BLaER1 treated with 17β-estradiol and CSF1 and Interleukin-3, amounts not matched to agents 10 nM and 100 nM (cell line): ENCODE data around the gene MED12L.
A peak's percentile ranks its signal among the peaks of the same experiment; 100 is the strongest.

Experiments used
- H3K27ac ChIP-seq, 11 experiments: shearing (Covaris generic); formaldehyde crosslinking; 2 replicates each; pipeline ENCODE4 v1.8.1; 2022
- H3K27me3 ChIP-seq, 11 experiments: shearing (Covaris generic); formaldehyde crosslinking; 2 replicates each; pipeline ENCODE4 v1.8.1; 2022
- H3K36me3 ChIP-seq, 11 experiments: shearing (Covaris generic); formaldehyde crosslinking; 2 replicates each; pipeline ENCODE4 v1.8.1; 2022
- H3K4me1 ChIP-seq, 10 experiments: shearing (Covaris generic); formaldehyde crosslinking; 2 replicates each; pipeline ENCODE4 v1.8.1; 2022
- H3K4me2 ChIP-seq, 11 experiments: shearing (Covaris generic); formaldehyde crosslinking; 2 replicates each; pipeline ENCODE4 v1.8.1; 2022
- H3K4me3 ChIP-seq, 10 experiments: shearing (Covaris generic); formaldehyde crosslinking; 2 replicates each; pipeline ENCODE4 v1.8.1; 2022
- H3K9ac ChIP-seq, 11 experiments: shearing (Covaris generic); formaldehyde crosslinking; 2 replicates each; pipeline ENCODE4 v1.8.1; 2022
- H3K9me3 ChIP-seq, 11 experiments: shearing (Covaris generic); formaldehyde crosslinking; replicated peaks in 1 of 11; 2 replicates each; pipeline ENCODE4 v1.8.1; 2022
- H4K20me1 ChIP-seq, 11 experiments: shearing (Covaris generic); formaldehyde crosslinking; 2 replicates each; pipeline ENCODE4 v1.8.1; 2022
- Cebpa-rat ChIP-seq, 11 experiments: shearing (Covaris generic); IDR thresholded peaks; 2 replicates each; pipeline ENCODE4 v1.8.1; 2022

The MED12L gene

GRCh38 chr3:151248772-151249337, 163.4 kb downstream of the MED12L start:
- H3K27ac ChIP-seq, result no peak overlapping the region
- H3K4me1 ChIP-seq, result no peaks in the 10 kb centered on the region
- no peaks in the 10 kb centered on the region for H3K9me3 ChIP-seq
- no peak overlapping the region for H3K4me2 ChIP-seq
- H3K4me3 ChIP-seq, result no peak overlapping the region
- H3K36me3 ChIP-seq, result no peaks in the 10 kb centered on the region
- no peaks in the 10 kb centered on the region for H3K27me3 ChIP-seq
- no peak overlapping the region for H3K9ac ChIP-seq
- no peaks in the 10 kb centered on the region for H4K20me1 ChIP-seq
- TF ChIP-seq Cebpa-rat (IDR thresholded peaks at IDR 0.05), result no peak

- H3K27me3 ChIP-seq, result no peaks in the 10 kb centered on the region
- no peak for TF ChIP-seq Cebpa-rat (IDR thresholded peaks at IDR 0.05)
These were observed 171.3 kb downstream of the MED12L start for GRCh38 chr3:151256749-151257148.

GRCh38 chr3:151259664-151260063, 174.2 kb downstream of the MED12L start:
- H3K4me1 ChIP-seq, result peaks cover 0 to 8% (median 1%) of the 10 kb centered on the region in 10 experiments; a peak in 10 of 20 replicates
- H3K9me3 ChIP-seq, result no peaks in the 10 kb centered on the region
- TF ChIP-seq Cebpa-rat (IDR thresholded peaks at IDR 0.05), result no peak
- H3K27ac ChIP-seq, result no peak overlapping the region
- H4K20me1 ChIP-seq, result no peaks in the 10 kb centered on the region
- H3K36me3 ChIP-seq, result no peaks in the 10 kb centered on the region; a peak in 3 of 22 replicates
- no peak overlapping the region for H3K4me3 ChIP-seq
- no peak overlapping the region for H3K4me2 ChIP-seq
- H3K27me3 ChIP-seq, result no peaks in the 10 kb centered on the region
- H3K9ac ChIP-seq, result no peak overlapping the region

More at GRCh38 chr3:151256749-151257148, 171.3 kb downstream of the MED12L start:
- no peak overlapping the region for H3K27ac ChIP-seq
- H3K9me3 ChIP-seq, result no peaks in the 10 kb centered on the region
- H4K20me1 ChIP-seq, result no peaks in the 10 kb centered on the region
- no peaks in the 10 kb centered on the region for H3K4me1 ChIP-seq
- no peaks in the 10 kb centered on the region; a peak in 3 of 22 replicates for H3K36me3 ChIP-seq
- no peak overlapping the region for H3K4me3 ChIP-seq
- H3K9ac ChIP-seq, result no peak overlapping the region
- no peak overlapping the region for H3K4me2 ChIP-seq

GRCh38 chr3:151262871-151263525, 177.5 kb downstream of the MED12L start:
- TF ChIP-seq Cebpa-rat (IDR thresholded peaks at IDR 0.05), result no peak

GRCh38 chr3:151264605-151265004, 179.1 kb downstream of the MED12L start:
- TF ChIP-seq Cebpa-rat (IDR thresholded peaks at IDR 0.05), result no peak
- no peaks in the 10 kb centered on the region for H3K9me3 ChIP-seq
- H3K27me3 ChIP-seq, result no peaks in the 10 kb centered on the region
- H4K20me1 ChIP-seq, result no peaks in the 10 kb centered on the region
- H3K4me3 ChIP-seq, result no peak overlapping the region
- no peaks in the 10 kb centered on the region; a peak in 3 of 22 replicates for H3K36me3 ChIP-seq
- H3K9ac ChIP-seq, result peak overlapping the region in 1 of 11 experiments; percentile 13; a peak in 1 of 22 replicates
- H3K4me1 ChIP-seq, result peaks cover 12 to 31% (median 20%) of the 10 kb centered on the region in 10 experiments; a peak in 19 of 20 replicates
- H3K4me2 ChIP-seq, result peak overlapping the region in 5 of 11 experiments; percentile 47 to 84 (median 66); a peak in 8 of 22 replicates
- peak overlapping the region in 4 of 11 experiments; percentile 59 to 78 (median 72); a peak in 8 of 22 replicates for H3K27ac ChIP-seq

More at GRCh38 chr3:151262871-151263525, 177.5 kb downstream of the MED12L start:
- no peaks in the 10 kb centered on the region; a peak in 3 of 22 replicates for H3K36me3 ChIP-seq
- no peak overlapping the region for H3K9ac ChIP-seq
- H3K27ac ChIP-seq, result no peak overlapping the region
- H3K4me3 ChIP-seq, result no peak overlapping the region
- H3K4me2 ChIP-seq, result no peak overlapping the region
- H4K20me1 ChIP-seq, result no peaks in the 10 kb centered on the region
- H3K9me3 ChIP-seq, result no peaks in the 10 kb centered on the region
- H3K27me3 ChIP-seq, result no peaks in the 10 kb centered on the region
- H3K4me1 ChIP-seq, result peaks cover 12 to 28% (median 20%) of the 10 kb centered on the region in 10 experiments; a peak in 19 of 20 replicates

GRCh38 chr3:151265166-151265565, 179.7 kb downstream of the MED12L start:
- H3K9me3 ChIP-seq, result no peaks in the 10 kb centered on the region
- H3K4me2 ChIP-seq, result peak overlapping the region in 9 of 11 experiments; percentile 38 to 84 (median 56); a peak in 14 of 22 replicates
- H3K9ac ChIP-seq, result peak overlapping the region in 2 of 11 experiments; percentile 15 to 40; a peak in 2 of 22 replicates
- no peaks in the 10 kb centered on the region for H4K20me1 ChIP-seq
- H3K27ac ChIP-seq, result peak overlapping the region in 7 of 11 experiments; percentile 12 to 78 (median 63); a peak in 10 of 22 replicates
- no peaks in the 10 kb centered on the region for H3K27me3 ChIP-seq
- peaks cover 12 to 31% (median 20%) of the 10 kb centered on the region in 10 experiments; a peak in 19 of 20 replicates for H3K4me1 ChIP-seq
- no peak overlapping the region for H3K4me3 ChIP-seq
- no peaks in the 10 kb centered on the region; a peak in 3 of 22 replicates for H3K36me3 ChIP-seq
- no peak for TF ChIP-seq Cebpa-rat (IDR thresholded peaks at IDR 0.05)

- Histone ChIP-seq H3K27ac (peak overlapping the region in 7 of 11 experiments; percentile 12 to 78 (median 63); a peak in 10 of 22 replicates), H3K4me3 (no peak overlapping the region), H3K27me3 (no peaks in the 10 kb centered on the region), H3K9me3 (no peaks in the 10 kb centered on the region), H3K4me1 (peaks cover 12 to 31% (median 20%) of the 10 kb centered on the region in 10 experiments; a peak in 19 of 20 replicates), H4K20me1 (no peaks in the 10 kb centered on the region), H3K36me3 (no peaks in the 10 kb centered on the region; a peak in 2 of 22 replicates), H3K9ac (peak overlapping the region in 3 of 11 experiments; percentile 15 to 49 (median 40); a peak in 3 of 22 replicates), H3K4me2 (peak overlapping the region; percentile 38 to 84 (median 52))
- TF ChIP-seq Cebpa-rat (IDR thresholded peaks at IDR 0.05), result no peak
These were observed 180.4 kb downstream of the MED12L start for GRCh38 chr3:151265866-151266265.

GRCh38 chr3:151267066-151267465, 181.6 kb downstream of the MED12L start:
- no peak for TF ChIP-seq Cebpa-rat (IDR thresholded peaks at IDR 0.05)
- Histone ChIP-seq H3K36me3 (no peaks in the 10 kb centered on the region), H4K20me1 (no peaks in the 10 kb centered on the region), H3K4me3 (no peak overlapping the region), H3K27me3 (no peaks in the 10 kb centered on the region), H3K4me2 (no peak overlapping the region), H3K9ac (no peak overlapping the region), H3K9me3 (no peaks in the 10 kb centered on the region), H3K27ac (peak overlapping the region in 4 of 11 experiments; percentile 31 to 78 (median 51); a peak in 5 of 22 replicates), H3K4me1 (peaks cover 12 to 31% (median 20%) of the 10 kb centered on the region in 10 experiments; a peak in 19 of 20 replicates)
